Measurements from ENCODE around the gene IFI27. TPM values are rescaled to one million over a fixed set of nuclear protein-coding genes. Genes with fewer than 3 reads are reported as not detected.

IFI27 gene
- total RNA-seq, 4 donors from 2014 or later, result 65.6 to 179 (median 123) TPM

DNA sequence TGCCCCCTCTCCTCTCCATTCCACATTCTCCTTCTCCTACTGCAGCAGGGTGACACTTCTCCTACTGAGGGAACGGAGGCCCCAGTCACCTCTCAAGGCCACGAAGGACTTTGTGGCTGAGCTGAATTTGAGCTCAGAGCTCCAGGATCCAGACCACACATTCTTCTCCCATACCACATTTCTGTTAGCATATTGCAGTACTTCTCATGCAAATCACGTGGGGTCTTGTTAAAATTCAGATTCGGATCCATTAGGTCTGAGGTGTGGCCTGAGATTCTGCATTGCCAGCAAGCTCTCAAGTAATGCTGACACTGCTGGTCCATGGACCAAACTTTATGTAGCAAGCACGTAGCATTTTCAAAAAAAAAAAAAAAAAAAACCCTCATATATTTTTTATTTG, 28.5 kb downstream of the IFI27 start:
- no peaks in the 10 kb centered on the region for H3K36me3 ChIP-seq
- DNase-seq (no peak), ATAC-seq (no peak)
- no peaks in the 10 kb centered on the region for H3K27me3 ChIP-seq
- H3K4me1 ChIP-seq, result peaks cover 0 to 3% of the 10 kb centered on the region in 2 donors
- in situ Hi-C loops (cut with MboI; ENCODE audit: low sequenced_read_pairs in 4 of 4), result loop anchor here (5.0 kb wide), 1 partner anchor 102 kb away; no protein-coding TSS in a partner anchor
- TF ChIP-seq POLR2A (IDR thresholded peaks at IDR 0.05) (no peak), CTCF (IDR thresholded peaks at IDR 0.05 in 4 of 5, conservative IDR thresholded peaks at IDR 0.05 in 1 of 5) (no peak)
- no peak overlapping the region for H3K27ac ChIP-seq
- intact Hi-C loops (cut with DNase I; ENCODE audit: low total_unique reads), result loop anchor here (5.0 to 10.0 kb wide), 2 partner anchors 346 to 482 kb away; no protein-coding TSS in a partner anchor
- H3K4me3 ChIP-seq, result no peak overlapping the region
- no peaks in the 10 kb centered on the region for H3K9me3 ChIP-seq

- Histone ChIP-seq H3K36me3 (no peaks in the 10 kb centered on the region), H3K4me3 (no peak overlapping the region), H3K27me3 (no peaks in the 10 kb centered on the region), H3K4me1 (peaks cover 0 to 3% of the 10 kb centered on the region in 2 donors), H3K27ac (no peak overlapping the region), H3K9me3 (no peaks in the 10 kb centered on the region)
- in situ Hi-C loops (cut with MboI; ENCODE audit: low sequenced_read_pairs in 4 of 4) (loop anchor here (5.0 kb wide), 1 partner anchor 102 kb away; no protein-coding TSS in a partner anchor), intact Hi-C loops (cut with DNase I; ENCODE audit: low total_unique reads) (loop anchor here (5.0 to 10.0 kb wide), 2 partner anchors 345 to 482 kb away; no protein-coding TSS in a partner anchor)
- no peak for ATAC-seq
- no peak for TF ChIP-seq POLR2A (IDR thresholded peaks at IDR 0.05)
- TF ChIP-seq CTCF (IDR thresholded peaks at IDR 0.05 in 4 of 5, conservative IDR thresholded peaks at IDR 0.05 in 1 of 5), result no peak
- DNase-seq, result no peak
Measured at GRCh38 chr14:94139421-94139820, 28.9 kb downstream of the IFI27 start.

- intact Hi-C loops (cut with DNase I; ENCODE audit: low total_unique reads) (no loop called here), in situ Hi-C loops (cut with MboI; ENCODE audit: low sequenced_read_pairs in 4 of 4) (no loop called here)
- Histone ChIP-seq H3K36me3 (no peaks in the 10 kb centered on the region), H3K27ac (no peak overlapping the region), H3K4me1 (no peaks in the 10 kb centered on the region), H3K27me3 (no peaks in the 10 kb centered on the region), H3K9me3 (no peaks in the 10 kb centered on the region), H3K4me3 (no peak overlapping the region)
- ATAC-seq (no peak), DNase-seq (no peak)
- TF ChIP-seq POLR2A (IDR thresholded peaks at IDR 0.05) (no peak), CTCF (IDR thresholded peaks at IDR 0.05 in 4 of 5, conservative IDR thresholded peaks at IDR 0.05 in 1 of 5) (no peak)
Measured at GRCh38 chr14:94142247-94142646, 31.7 kb downstream of the IFI27 start.

- intact Hi-C loops (cut with DNase I; ENCODE audit: low total_unique reads) (no loop called here), in situ Hi-C loops (cut with MboI; ENCODE audit: low sequenced_read_pairs in 4 of 4) (no loop called here)
- Histone ChIP-seq H3K4me3 (no peak overlapping the region), H3K4me1 (no peaks in the 10 kb centered on the region), H3K27ac (no peak overlapping the region), H3K27me3 (no peaks in the 10 kb centered on the region), H3K36me3 (no peaks in the 10 kb centered on the region), H3K9me3 (no peaks in the 10 kb centered on the region)
- ATAC-seq (no peak), DNase-seq (no peak)
- TF ChIP-seq POLR2A (IDR thresholded peaks at IDR 0.05) (no peak), CTCF (IDR thresholded peaks at IDR 0.05 in 4 of 5, conservative IDR thresholded peaks at IDR 0.05 in 1 of 5) (no peak)
Measured at GRCh38 chr14:94142836-94143235, 32.3 kb downstream of the IFI27 start.

- Histone ChIP-seq H3K36me3 (no peaks in the 10 kb centered on the region), H3K9me3 (no peaks in the 10 kb centered on the region), H3K27ac (no peak overlapping the region), H3K4me1 (no peaks in the 10 kb centered on the region), H3K4me3 (no peak overlapping the region), H3K27me3 (no peaks in the 10 kb centered on the region)
- intact Hi-C loops (cut with DNase I; ENCODE audit: low total_unique reads), result no loop called here
- DNase-seq (no peak), ATAC-seq (no peak)
- TF ChIP-seq POLR2A (IDR thresholded peaks at IDR 0.05) (no peak), CTCF (IDR thresholded peaks at IDR 0.05 in 4 of 5, conservative IDR thresholded peaks at IDR 0.05 in 1 of 5) (no peak)
- in situ Hi-C loops (cut with MboI; ENCODE audit: low sequenced_read_pairs in 4 of 4), result no loop called here
Measured at GRCh38 chr14:94143239-94143638, 32.7 kb downstream of the IFI27 start.
